Measurements from ENCODE around the gene PRR22. TPM values are rescaled to one million over a fixed set of nuclear protein-coding genes. Genes with fewer than 3 reads are reported as not detected.

Gene PRR22
- total RNA-seq, 1 experiment from 2014 or later, result 13.5 TPM

- no peak overlapping the region for H3K4me3 ChIP-seq (replicated peaks in 1 of 2; ENCODE audit: low read depth in 1 of 2, low read length in 2 of 2)
Measured at GRCh38 chr19:5782945-5783919, 1.3 kb downstream of the PRR22 start.

More at GRCh38 chr19:5782945-5783919, 1.3 kb downstream of the PRR22 start:
- Histone ChIP-seq H3K4me2 (ENCODE audit: low read length) (no peak overlapping the region), H3K79me2 (ENCODE audit: insufficient read depth, low read length) (peaks cover 6% of the 10 kb centered on the region; the same call in 1 of the 2 replicates), H3K36me3 (ENCODE audit: control insufficient read depth in 1 of 2, insufficient read depth in 2 of 2, low read length in 2 of 2) (peaks cover 27 to 39% of the 10 kb centered on the region in 2 experiments; a peak in 3 of 4 replicates), H3K27ac (ENCODE audit: low read depth, low read length) (no peak overlapping the region), H3K9ac (ENCODE audit: low read length) (no peak overlapping the region), H4K20me1 (ENCODE audit: insufficient read depth) (no peaks in the 10 kb centered on the region), H3K9me2 (ENCODE audit: insufficient read depth) (no peaks in the 10 kb centered on the region), H2AFZ (ENCODE audit: low read depth, low read length, poor library complexity, severe bottlenecking) (no peak overlapping the region), H3K27me3 (ENCODE audit: insufficient read depth, low read length) (no peaks in the 10 kb centered on the region), H3K9me3 (ENCODE audit: control insufficient read depth in 1 of 2, insufficient read depth in 1 of 2, low read depth in 1 of 2, low read length in 2 of 2) (no peaks in the 10 kb centered on the region), H3K4me1 (ENCODE audit: control insufficient read depth in 1 of 2, insufficient read depth in 2 of 2, low read length in 2 of 2) (no peaks in the 10 kb centered on the region)
- intact Hi-C loops (cut with micrococcal nuclease), result no loop called here
- BruUV-seq (replicated peaks), result no TSS peak
- ChIA-PET POLR2A (no interaction called here), CTCF (interaction anchor here (1.1 kb wide), 1 partner anchor 21 kb away, joined by 4 read pairs; no protein-coding TSS in a partner anchor), RAD21 (ENCODE audit: low non-redundant PET in 1 of 2, low total read pairs in 2 of 2, uncharacterized antibody in 2 of 2, unreplicated experiment in 2 of 2) (no interaction called here)
- no peak for TF ChIP-seq RAD21 (IDR thresholded peaks at IDR 0.05; ENCODE audit: low read depth)
- TF ChIP-seq REST (IDR thresholded peaks at IDR 0.05; ENCODE audit: low read depth), result no peak
- TF ChIP-seq MAX (IDR thresholded peaks at IDR 0.05), result no peak
- no peak for TF ChIP-seq TCF7L2 (IDR thresholded peaks at IDR 0.05; ENCODE audit: borderline replicate concordance, extremely low read depth, insufficient read depth, insufficient read length)
- TF ChIP-seq FOSL1 (IDR thresholded peaks at IDR 0.05; ENCODE audit: low read depth), result no peak
- TF ChIP-seq CBX3 (IDR thresholded peaks at IDR 0.05; ENCODE audit: low read depth), result no peak
- TF ChIP-seq, protein P1, sequence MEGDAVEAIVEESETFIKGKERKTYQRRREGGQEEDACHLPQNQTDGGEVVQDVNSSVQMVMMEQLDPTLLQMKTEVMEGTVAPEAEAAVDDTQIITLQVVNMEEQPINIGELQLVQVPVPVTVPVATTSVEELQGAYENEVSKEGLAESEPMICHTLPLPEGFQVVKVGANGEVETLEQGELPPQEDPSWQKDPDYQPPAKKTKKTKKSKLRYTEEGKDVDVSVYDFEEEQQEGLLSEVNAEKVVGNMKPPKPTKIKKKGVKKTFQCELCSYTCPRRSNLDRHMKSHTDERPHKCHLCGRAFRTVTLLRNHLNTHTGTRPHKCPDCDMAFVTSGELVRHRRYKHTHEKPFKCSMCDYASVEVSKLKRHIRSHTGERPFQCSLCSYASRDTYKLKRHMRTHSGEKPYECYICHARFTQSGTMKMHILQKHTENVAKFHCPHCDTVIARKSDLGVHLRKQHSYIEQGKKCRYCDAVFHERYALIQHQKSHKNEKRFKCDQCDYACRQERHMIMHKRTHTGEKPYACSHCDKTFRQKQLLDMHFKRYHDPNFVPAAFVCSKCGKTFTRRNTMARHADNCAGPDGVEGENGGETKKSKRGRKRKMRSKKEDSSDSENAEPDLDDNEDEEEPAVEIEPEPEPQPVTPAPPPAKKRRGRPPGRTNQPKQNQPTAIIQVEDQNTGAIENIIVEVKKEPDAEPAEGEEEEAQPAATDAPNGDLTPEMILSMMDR (IDR thresholded peaks at IDR 0.05 in 2 of 3, conservative IDR thresholded peaks at IDR 0.05 in 1 of 3; ENCODE audit: borderline replicate concordance in 1 of 3, insufficient read depth in 1 of 3, low read depth in 2 of 3, low read length in 2 of 3), result no peak
- no peak for TF ChIP-seq EZH2phosphoT487 (IDR thresholded peaks at IDR 0.05; ENCODE audit: borderline replicate concordance)
- TF ChIP-seq SRF (IDR thresholded peaks at IDR 0.05; ENCODE audit: low read depth), result no peak
- no peak for TF ChIP-seq POLR2A (IDR thresholded peaks at IDR 0.05; ENCODE audit: borderline replicate concordance, extremely low read depth, insufficient read depth, insufficient read length)
- no peak for TF ChIP-seq EZH2 (IDR thresholded peaks at IDR 0.05)
- no peak for TF ChIP-seq JUND (IDR thresholded peaks at IDR 0.05)
- TF ChIP-seq POLR2AphosphoS5 (IDR thresholded peaks at IDR 0.05; ENCODE audit: low read depth, low read length), result no peak
- ATAC-seq (peak; percentile 16; the same call in 1 of the 2 replicates), DNase-seq (ENCODE audit: low read depth, low spot score) (no peak)

Measured in HCT116 (cell line).